ENCODE results near the gene PDILT.

GRCh38 chr16:20348365-20349185 lies 56.0 kb downstream of the PDILT start:
- TF ChIP-seq EP300 (IDR thresholded peaks at IDR 0.05) (no peak), POLR2AphosphoS5 (IDR thresholded peaks at IDR 0.05) (no peak)
- TF ChIP-seq, protein P1, sequence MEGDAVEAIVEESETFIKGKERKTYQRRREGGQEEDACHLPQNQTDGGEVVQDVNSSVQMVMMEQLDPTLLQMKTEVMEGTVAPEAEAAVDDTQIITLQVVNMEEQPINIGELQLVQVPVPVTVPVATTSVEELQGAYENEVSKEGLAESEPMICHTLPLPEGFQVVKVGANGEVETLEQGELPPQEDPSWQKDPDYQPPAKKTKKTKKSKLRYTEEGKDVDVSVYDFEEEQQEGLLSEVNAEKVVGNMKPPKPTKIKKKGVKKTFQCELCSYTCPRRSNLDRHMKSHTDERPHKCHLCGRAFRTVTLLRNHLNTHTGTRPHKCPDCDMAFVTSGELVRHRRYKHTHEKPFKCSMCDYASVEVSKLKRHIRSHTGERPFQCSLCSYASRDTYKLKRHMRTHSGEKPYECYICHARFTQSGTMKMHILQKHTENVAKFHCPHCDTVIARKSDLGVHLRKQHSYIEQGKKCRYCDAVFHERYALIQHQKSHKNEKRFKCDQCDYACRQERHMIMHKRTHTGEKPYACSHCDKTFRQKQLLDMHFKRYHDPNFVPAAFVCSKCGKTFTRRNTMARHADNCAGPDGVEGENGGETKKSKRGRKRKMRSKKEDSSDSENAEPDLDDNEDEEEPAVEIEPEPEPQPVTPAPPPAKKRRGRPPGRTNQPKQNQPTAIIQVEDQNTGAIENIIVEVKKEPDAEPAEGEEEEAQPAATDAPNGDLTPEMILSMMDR (IDR thresholded peaks at IDR 0.05), result peak in 1 of 4 experiments; percentile 15
